Ovary (tissue), 9 donors: ENCODE measurements around the gene TENM3. TPM values are rescaled to one million over a fixed set of nuclear protein-coding genes. Genes with fewer than 3 reads are reported as not detected.

ENCODE experiments used
- DNase-seq, 5 donors: peaks; one replicate each; pipeline ENCODE4 v3.0.0-alpha.2; 2019 to 2020
- H3K27ac ChIP-seq, 2 donors: fragments of 200-600 bp; one replicate each; pipeline versions ENCODE4 v1.5.1 to v1.8.0; 2019 to 2022
- H3K27me3 ChIP-seq: fragments of 200-600 bp; one replicate; pipeline ENCODE4 v1.8.0; 2022
- H3K36me3 ChIP-seq: fragments of 200-600 bp; sonication (generic); one replicate; pipeline ENCODE4 v1.5.1; 2019
- H3K4me1 ChIP-seq: one replicate; pipeline ENCODE4 v1.8.1; 2013; ENCODE audit warnings: mild to moderate bottlenecking, moderate library complexity; ENCODE audit not compliant: insufficient read depth
- H3K4me3 ChIP-seq: fragments of 200-600 bp; sonication (generic); one replicate; pipeline ENCODE4 v1.5.1; 2017
- H3K9me3 ChIP-seq, 2 donors: fragments of 200-600 bp in 1 of 2; sonication (generic) in 1 of 2; one replicate each; pipeline versions ENCODE4 v1.5.1 to v1.8.1; 2013 to 2019; ENCODE audit warnings: mild to moderate bottlenecking in 1 of 2, moderate library complexity in 1 of 2
- EP300 ChIP-seq: sonication (generic); formaldehyde crosslinking; IDR thresholded peaks from one replicate; pipeline ENCODE4 v1.6.1; 2017; ENCODE audit warnings: antibody characterized with exemption
- POLR2A ChIP-seq: fragments of 450-650 bp; IDR thresholded peaks from one replicate; pipeline ENCODE4 v1.6.1; 2017; ENCODE audit warnings: antibody characterized with exemption, mild to moderate bottlenecking, moderate library complexity
- WGBS, 3 donors: extraction: QIAGEN DNeasy Blood & Tissue Kit in 1 of 3; methylation state at CpG; one replicate each; pipeline versions ENCODE4 v1.1.5 to v1.1.7; 2013 to 2017; 5-methylcytosine and 5-hydroxymethylcytosine counted together
- intact Hi-C, 4 donors: fragments of 100-400 bp; cut with DNase I; formaldehyde crosslinking; loops; one replicate each; pipeline versions ENCODE4 v1.11.0 to v1.15.1; 2022 to 2023
- polyA plus RNA-seq, 2 donors: library from polyadenylated mRNA; stranded (reverse); fragments of 200-250 nt in 1 of 2; fragments of 350-450 nt in 1 of 2; fragmentation: Illumina TruSeq in 1 of 2; extraction: RNeasy Lipid Tissue Mini Kit (QIAGEN cat#74804) in 1 of 2; gene quantifications; one replicate each; pipeline ENCODE4 v1.2.3, GENCODE V29; 2013 to 2014
- total RNA-seq, 7 donors: library from RNA; depleted of rRNA in 2 of 7; stranded (reverse); fragments of >200 nt in 2 of 7; fragmentation: NEBNext Ultra II Directional in 3 of 7; extraction: Animal tissue kit (Norgen Biotek cat#: 25700) in 3 of 7; gene quantifications; one replicate each; pipeline versions ENCODE4 v1.1.0 to v1.2.4, GENCODE V29; 2016 to 2023
- TF ChIP-seq, protein P1 (sequence below), 3 donors: fragments of 450-650 bp in 2 of 3; fragments of 200-600 bp in 1 of 3; IDR thresholded peaks; one replicate each; pipeline versions ENCODE4 v1.5.1 to v1.8.0; 2016 to 2022; ENCODE audit warnings: antibody characterized with exemption in 3 of 3, mild to moderate bottlenecking in 1 of 3
- donor health status: DM: no; HTN: no; CAD: no; lungs with moderate emphysema.
- donor health status: DM: no; HTN: no; CAD: no.
- donor health status: Bipolar disorder and iron deficiency.
- donor health status: DM: yes; HTN: yes; CAD: no.
- donor health status: DM: no; HTN: no; CAD: no.
- donor health status: DM: yes; HTN: yes; CAD: no.

Gene TENM3
- total and polyA plus RNA-seq, 9 donors: 0.82 to 16.1 (median 5.7) TPM

DNA sequence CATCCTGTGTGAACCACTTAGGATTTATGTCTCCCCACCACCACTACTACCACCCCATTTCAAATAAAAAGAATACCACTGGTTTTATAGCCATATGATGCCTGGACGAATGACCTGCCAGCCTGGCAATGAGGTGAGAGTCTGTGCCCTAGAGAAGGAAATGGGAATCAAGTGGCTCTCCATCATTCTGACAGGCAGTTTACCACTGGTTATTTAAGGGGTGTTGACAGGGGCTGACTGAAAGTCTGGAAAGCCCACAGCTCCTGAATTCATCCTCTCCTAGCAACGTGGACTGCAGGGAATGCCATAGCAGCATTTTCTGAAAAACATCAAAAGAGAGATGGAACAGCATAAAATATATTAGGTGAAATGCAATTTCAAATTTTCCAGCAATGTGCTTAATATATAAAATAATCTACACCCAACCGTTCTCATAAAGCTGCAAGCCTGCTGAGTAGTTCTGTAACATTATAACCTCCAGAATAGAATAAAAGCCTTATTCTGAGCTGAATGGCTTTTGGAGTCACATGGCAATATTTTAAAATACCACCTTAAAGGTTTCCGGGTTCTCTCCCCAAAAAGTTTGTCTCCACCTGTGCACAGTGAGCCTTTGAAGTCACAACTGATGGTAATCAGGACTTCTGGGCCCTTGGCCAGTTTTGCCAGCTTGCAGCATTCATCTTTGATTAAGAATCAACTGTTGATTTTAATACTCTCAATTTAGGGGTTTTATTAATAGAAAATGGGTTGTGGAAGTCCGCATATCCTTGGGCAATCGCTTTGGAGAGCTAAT lies 552.4 kb downstream of the TENM3 start:
- TF ChIP-seq, protein P1, sequence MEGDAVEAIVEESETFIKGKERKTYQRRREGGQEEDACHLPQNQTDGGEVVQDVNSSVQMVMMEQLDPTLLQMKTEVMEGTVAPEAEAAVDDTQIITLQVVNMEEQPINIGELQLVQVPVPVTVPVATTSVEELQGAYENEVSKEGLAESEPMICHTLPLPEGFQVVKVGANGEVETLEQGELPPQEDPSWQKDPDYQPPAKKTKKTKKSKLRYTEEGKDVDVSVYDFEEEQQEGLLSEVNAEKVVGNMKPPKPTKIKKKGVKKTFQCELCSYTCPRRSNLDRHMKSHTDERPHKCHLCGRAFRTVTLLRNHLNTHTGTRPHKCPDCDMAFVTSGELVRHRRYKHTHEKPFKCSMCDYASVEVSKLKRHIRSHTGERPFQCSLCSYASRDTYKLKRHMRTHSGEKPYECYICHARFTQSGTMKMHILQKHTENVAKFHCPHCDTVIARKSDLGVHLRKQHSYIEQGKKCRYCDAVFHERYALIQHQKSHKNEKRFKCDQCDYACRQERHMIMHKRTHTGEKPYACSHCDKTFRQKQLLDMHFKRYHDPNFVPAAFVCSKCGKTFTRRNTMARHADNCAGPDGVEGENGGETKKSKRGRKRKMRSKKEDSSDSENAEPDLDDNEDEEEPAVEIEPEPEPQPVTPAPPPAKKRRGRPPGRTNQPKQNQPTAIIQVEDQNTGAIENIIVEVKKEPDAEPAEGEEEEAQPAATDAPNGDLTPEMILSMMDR (IDR thresholded peaks at IDR 0.05): no peak
- Histone ChIP-seq H3K27me3 (no peaks in the 10 kb centered on the region), H3K27ac (no peak overlapping the region), H3K36me3 (no peaks in the 10 kb centered on the region), H3K4me3 (no peak overlapping the region), H3K4me1 (no peaks in the 10 kb centered on the region), H3K9me3 (no peaks in the 10 kb centered on the region)
- no peak for DNase-seq
- WGBS, 3 donors: 71 to 78% (median 74%) methylated on average over 6 of the region's 6 CpGs
- intact Hi-C loops: no loop called here

DNA sequence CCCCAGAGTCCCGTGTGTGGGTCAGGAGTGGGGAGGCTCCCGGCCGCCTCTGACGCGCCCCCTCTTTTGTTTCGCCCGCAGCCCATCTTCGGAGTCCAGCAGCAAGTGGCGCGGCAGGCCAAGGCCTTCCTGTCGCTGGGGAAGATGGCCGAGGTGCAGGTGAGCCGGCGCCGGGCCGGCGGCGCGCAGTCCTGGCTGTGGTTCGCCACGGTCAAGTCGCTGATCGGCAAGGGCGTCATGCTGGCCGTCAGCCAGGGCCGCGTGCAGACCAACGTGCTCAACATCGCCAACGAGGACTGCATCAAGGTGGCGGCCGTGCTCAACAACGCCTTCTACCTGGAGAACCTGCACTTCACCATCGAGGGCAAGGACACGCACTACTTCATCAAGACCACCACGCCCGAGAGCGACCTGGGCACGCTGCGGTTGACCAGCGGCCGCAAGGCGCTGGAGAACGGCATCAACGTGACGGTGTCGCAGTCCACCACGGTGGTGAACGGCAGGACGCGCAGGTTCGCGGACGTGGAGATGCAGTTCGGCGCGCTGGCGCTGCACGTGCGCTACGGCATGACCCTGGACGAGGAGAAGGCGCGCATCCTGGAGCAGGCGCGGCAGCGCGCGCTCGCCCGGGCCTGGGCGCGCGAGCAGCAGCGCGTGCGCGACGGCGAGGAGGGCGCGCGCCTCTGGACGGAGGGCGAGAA lies 556.5 kb downstream of the TENM3 start:
- no peak for DNase-seq
- TF ChIP-seq, protein P1 (IDR thresholded peaks at IDR 0.05): no peak
- no peak for TF ChIP-seq EP300
- TF ChIP-seq POLR2A: no peak
- no peak overlapping the region for H3K27ac ChIP-seq
- H3K4me3 ChIP-seq: no peak overlapping the region
- H3K27me3 ChIP-seq: no peaks in the 10 kb centered on the region
- intact Hi-C loops: loop anchor here in 1 of 4 donors (10.0 kb wide), 2 partner anchors 305 to 1655 kb away; no protein-coding TSS in a partner anchor
- H3K4me1 ChIP-seq: no peaks in the 10 kb centered on the region
- H3K9me3 ChIP-seq: no peaks in the 10 kb centered on the region
- WGBS, 3 donors: 94 to 95% (median 95%) methylated on average over 85 of the region's 85 CpGs
- no peaks in the 10 kb centered on the region for H3K36me3 ChIP-seq

DNA sequence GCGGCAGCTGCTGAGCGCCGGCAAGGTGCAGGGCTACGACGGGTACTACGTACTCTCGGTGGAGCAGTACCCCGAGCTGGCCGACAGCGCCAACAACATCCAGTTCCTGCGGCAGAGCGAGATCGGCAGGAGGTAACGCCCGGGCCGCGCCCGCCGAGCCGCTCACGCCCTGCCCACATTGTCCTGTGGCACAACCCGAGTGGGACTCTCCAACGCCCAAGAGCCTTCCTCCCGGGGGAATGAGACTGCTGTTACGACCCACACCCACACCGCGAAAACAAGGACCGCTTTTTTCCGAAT lies 557.0 kb downstream of the TENM3 start:
- DNase-seq: no peak
- WGBS, 3 donors: 91 to 93% (median 91%) methylated on average over 29 of the region's 29 CpGs
- intact Hi-C loops: loop anchor here in 1 of 4 donors (10.0 kb wide), 2 partner anchors 305 to 1655 kb away; no protein-coding TSS in a partner anchor
- no peak overlapping the region for H3K27ac ChIP-seq
- H3K9me3 ChIP-seq: no peaks in the 10 kb centered on the region
- H3K27me3 ChIP-seq: no peaks in the 10 kb centered on the region
- H3K4me1 ChIP-seq: no peaks in the 10 kb centered on the region
- no peak overlapping the region for H3K4me3 ChIP-seq
- no peaks in the 10 kb centered on the region for H3K36me3 ChIP-seq
- TF ChIP-seq, protein P1 (IDR thresholded peaks at IDR 0.05): no peak
- TF ChIP-seq EP300 (no peak), POLR2A (no peak)

DNA sequence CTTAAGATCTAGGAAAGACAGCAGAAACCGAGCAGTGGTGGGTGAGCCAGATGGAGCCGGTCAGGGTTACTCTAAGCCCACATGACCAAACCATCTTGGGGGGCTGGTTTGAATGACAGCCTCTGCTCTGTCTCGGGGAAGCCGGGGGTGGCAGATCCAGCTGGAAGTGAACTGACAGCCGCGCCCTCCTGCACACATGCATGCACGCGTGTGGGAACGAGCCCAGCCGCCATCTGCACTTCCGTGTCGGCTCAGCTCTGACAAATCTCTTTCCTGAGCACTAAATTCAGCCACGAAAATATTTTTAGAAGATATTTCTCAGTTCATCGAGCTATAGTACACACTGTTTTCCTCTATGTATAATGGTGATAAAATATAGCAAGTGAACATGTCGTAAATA lies 558.4 kb downstream of the TENM3 start:
- intact Hi-C loops: loop anchor here in 1 of 4 donors (10.0 kb wide), 2 partner anchors 307 to 1657 kb away; no protein-coding TSS in a partner anchor
- TF ChIP-seq EP300 (no peak), POLR2A (no peak)
- TF ChIP-seq, protein P1 (IDR thresholded peaks at IDR 0.05): no peak
- Histone ChIP-seq H3K36me3 (no peaks in the 10 kb centered on the region), H3K9me3 (no peaks in the 10 kb centered on the region), H3K4me1 (no peaks in the 10 kb centered on the region), H3K27me3 (no peaks in the 10 kb centered on the region), H3K27ac (no peak overlapping the region), H3K4me3 (no peak overlapping the region)
- no peak for DNase-seq
- 75 to 87% (median 83%) methylated on average over 15 of the region's 15 CpGs for WGBS, 3 donors
